Activated CD8-positive, alpha-beta memory T cell treated with anti-CD3 and anti-CD28 coated beads, Interleukin-2, amount 10 ng/mL, durations not matched to agents 7 days and 5 days (primary cell): ENCODE data around the gene SRSF3. TPM values are rescaled to one million over a fixed set of nuclear protein-coding genes. Genes with fewer than 3 reads are reported as not detected.
"Not testable (repeated sequence)": the region's sequence is repeated elsewhere in the genome, so short reads cannot be mapped to it uniquely, and the experiment has no call there.

ENCODE experiments used
- ATAC-seq: fragments of 150-1000 bp; cut with Tn5 transposase; one replicate; pipeline ENCODE4 v1.10.0; 2021; ENCODE audit warnings: moderate library complexity
- CTCF ChIA-PET: fragments of 350-600 bp; sonication (Branson Sonifier 250); formaldehyde crosslinking; loops from one replicate; lab custom pipeline; 2021; ENCODE audit warnings: antibody characterized with exemption; lab: Charles Lee
- DNase-seq: peaks from one replicate; pipeline ENCODE4 v3.0.0-alpha.2; 2020
- H3K27ac Mint-ChIP-seq: one replicate; pipeline ENCODE4 v1.8.0; 2021; ENCODE audit warnings: mild to moderate bottlenecking, mixed read lengths
- H3K27me3 Mint-ChIP-seq: one replicate; pipeline ENCODE4 v1.8.0; 2021; ENCODE audit warnings: mixed read lengths
- H3K36me3 Mint-ChIP-seq: one replicate; pipeline ENCODE4 v1.8.0; 2021; ENCODE audit warnings: mild to moderate bottlenecking, mixed read lengths
- H3K4me1 Mint-ChIP-seq: one replicate; pipeline ENCODE4 v1.8.0; 2021; ENCODE audit warnings: mixed read lengths
- H3K4me3 Mint-ChIP-seq: one replicate; pipeline ENCODE4 v1.8.0; 2021; ENCODE audit warnings: mild to moderate bottlenecking, moderate library complexity, mixed read lengths
- H3K9me3 Mint-ChIP-seq: one replicate; pipeline ENCODE4 v1.8.0; 2022; ENCODE audit warnings: low read depth, mixed read lengths
- total RNA-seq, 2 experiments: library from RNA; stranded (reverse); gene quantifications; one replicate each; pipeline ENCODE4 v1.2.3, GENCODE V29; 2021

Gene SRSF3
- total RNA-seq, 2 experiments from 2014 or later = 416 to 514 TPM

DNA sequence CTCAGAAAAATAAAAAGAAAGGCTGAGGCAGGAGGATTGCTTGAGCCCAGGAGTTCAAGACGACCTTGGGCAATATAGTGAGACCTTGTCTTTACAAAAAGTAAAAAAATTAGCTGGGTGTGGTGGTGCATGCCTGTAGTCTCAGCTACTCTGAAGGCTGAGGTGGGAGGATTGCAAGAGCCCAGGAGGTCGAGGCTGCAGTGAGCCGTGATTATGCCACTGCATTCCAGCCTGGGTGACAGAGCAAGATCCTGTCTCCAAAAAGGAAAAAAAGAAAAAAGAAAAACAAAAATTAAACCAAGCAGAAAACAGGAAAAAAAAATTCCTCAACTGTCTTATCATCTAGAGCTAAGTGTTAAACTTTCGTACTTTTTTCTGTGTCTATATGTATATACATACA is 12.4 kb upstream of the SRSF3 start:
- DNase-seq = no peak
- Mint-ChIP-seq H3K4me1 (peaks cover 7% of the 10 kb centered on the region), H3K27ac (no peak overlapping the region), H3K36me3 (no peaks in the 10 kb centered on the region), H3K27me3 (no peaks in the 10 kb centered on the region), H3K4me3 (no peak overlapping the region), H3K9me3 (no peaks in the 10 kb centered on the region)
- CTCF ChIA-PET = interaction anchor here (1.5 kb wide), 1 partner anchor 13 kb away, joined by 5 read pairs; no protein-coding TSS in a partner anchor
- ATAC-seq = no peak

DNA sequence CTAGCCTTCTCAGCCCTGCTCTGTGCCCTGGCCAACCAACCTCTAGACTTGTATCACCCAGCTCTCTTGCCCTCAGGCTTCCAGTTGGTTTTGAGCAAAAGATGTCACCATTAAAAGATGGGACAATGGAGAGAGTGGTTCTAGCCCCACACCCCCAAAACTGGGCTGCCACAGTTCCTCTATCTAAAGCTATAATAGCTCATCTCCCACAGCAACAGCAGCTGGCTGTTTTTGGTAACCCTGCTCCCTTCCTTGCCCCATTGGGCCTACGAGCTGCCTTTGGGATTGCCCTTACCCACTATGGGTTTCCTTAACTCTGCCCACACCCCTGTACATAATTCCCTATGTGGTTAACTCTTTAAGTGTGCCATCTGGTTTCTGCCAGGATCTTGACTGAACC is 7.6 kb upstream of the SRSF3 start:
- Mint-ChIP-seq H3K36me3 (no peaks in the 10 kb centered on the region), H3K4me1 (peaks cover 6% of the 10 kb centered on the region), H3K9me3 (no peaks in the 10 kb centered on the region), H3K4me3 (no peak overlapping the region), H3K27me3 (no peaks in the 10 kb centered on the region), H3K27ac (no peak overlapping the region)
- CTCF ChIA-PET = interaction anchor here (0.6 kb wide), 1 partner anchor 28 kb away, joined by 3 read pairs; no protein-coding TSS in a partner anchor
- ATAC-seq (no peak), DNase-seq (no peak)

DNA sequence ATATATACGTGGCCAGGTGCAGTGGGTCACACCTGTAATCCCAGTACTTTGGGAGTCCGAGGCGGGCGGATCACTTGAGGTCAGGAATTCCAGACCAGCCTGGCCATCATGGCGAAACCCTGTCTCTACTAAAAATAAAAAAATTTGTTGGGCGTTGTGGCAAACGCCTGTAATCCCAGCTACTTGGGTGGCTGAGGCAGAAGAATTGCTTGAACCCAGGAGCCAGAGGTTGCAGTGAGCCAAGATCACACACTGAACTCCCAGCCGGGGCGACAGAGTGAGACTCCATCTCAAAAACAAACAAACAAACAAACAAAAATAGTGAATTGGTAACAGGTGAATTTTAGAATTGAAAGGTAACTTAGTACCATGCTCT is 5.1 kb upstream of the SRSF3 start:
- H3K4me1 Mint-ChIP-seq = peaks cover 19% of the 10 kb centered on the region
- CTCF ChIA-PET = interaction anchor here (1.0 to 1.3 kb wide), 2 partner anchors 9 to 192 kb away, joined by 3 to 4 read pairs; no protein-coding TSS in a partner anchor
- not testable (repeated sequence) for ATAC-seq, H3K4me3 Mint-ChIP-seq, H3K9me3 Mint-ChIP-seq, H3K27me3 Mint-ChIP-seq, H3K36me3 Mint-ChIP-seq, DNase-seq, H3K27ac Mint-ChIP-seq

DNA sequence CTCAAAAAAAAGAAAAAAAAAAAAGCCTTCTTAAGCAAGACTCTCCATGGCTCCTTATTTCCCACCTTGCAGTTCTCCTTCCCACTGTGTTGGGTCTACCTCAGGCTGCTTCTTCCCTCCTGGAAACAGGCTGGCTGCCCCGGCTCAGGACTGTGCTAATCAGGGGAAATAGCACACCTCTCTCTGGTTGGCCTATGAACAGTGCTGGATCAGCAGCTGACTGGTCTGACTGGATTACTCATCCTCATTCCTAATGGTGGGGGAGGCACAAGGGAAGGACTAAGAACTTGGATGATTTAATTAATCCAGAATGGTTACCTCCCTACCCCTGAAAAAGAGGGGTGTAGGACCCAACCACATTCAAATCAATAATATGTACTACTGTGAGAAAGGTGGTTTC is 3.9 kb upstream of the SRSF3 start:
- Mint-ChIP-seq H3K9me3 (no peaks in the 10 kb centered on the region), H3K36me3 (peaks cover 10% of the 10 kb centered on the region), H3K4me1 (peaks cover 19% of the 10 kb centered on the region), H3K27me3 (peaks cover 2% of the 10 kb centered on the region), H3K27ac (no peak overlapping the region), H3K4me3 (no peak overlapping the region)
- CTCF ChIA-PET = interaction anchor here (1.0 kb wide), 1 partner anchor 168 kb away, joined by 3 read pairs; no protein-coding TSS in a partner anchor
- no peak for DNase-seq
- no peak for ATAC-seq

DNA sequence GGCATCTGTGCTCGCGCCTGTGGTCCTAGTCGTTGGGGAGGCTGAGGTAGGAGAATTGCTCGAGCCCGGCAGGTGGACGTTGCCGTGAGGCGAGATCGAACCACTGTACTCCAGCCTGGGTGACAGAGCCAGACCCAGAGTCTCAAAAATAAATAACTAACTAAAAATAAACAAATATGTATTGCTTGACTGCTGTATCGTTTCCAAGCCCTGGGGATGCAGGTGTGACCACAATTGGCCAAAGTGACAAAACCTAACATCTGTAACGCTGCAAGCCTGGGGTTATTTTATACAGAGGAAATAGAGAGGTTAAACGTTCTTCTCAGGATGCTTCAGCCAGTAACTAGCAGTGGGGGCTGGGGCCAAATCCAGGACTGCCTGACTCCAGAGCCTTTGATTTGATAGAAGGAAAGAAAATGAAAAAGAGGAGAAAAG is 1.9 kb upstream of the SRSF3 start:
- Mint-ChIP-seq H3K4me1 (peaks cover 25% of the 10 kb centered on the region), H3K9me3 (no peaks in the 10 kb centered on the region), H3K27ac (peak overlapping the region; percentile 96), H3K4me3 (peak overlapping the region; percentile 74), H3K36me3 (peaks cover 29% of the 10 kb centered on the region), H3K27me3 (peaks cover 2% of the 10 kb centered on the region)
- ATAC-seq (no peak), DNase-seq (peak; percentile 63)
- CTCF ChIA-PET = interaction anchor here (0.5 to 1.8 kb wide), 4 partner anchors 12 to 167 kb away, joined by 3 to 5 read pairs (median 4); no protein-coding TSS in a partner anchor

DNA sequence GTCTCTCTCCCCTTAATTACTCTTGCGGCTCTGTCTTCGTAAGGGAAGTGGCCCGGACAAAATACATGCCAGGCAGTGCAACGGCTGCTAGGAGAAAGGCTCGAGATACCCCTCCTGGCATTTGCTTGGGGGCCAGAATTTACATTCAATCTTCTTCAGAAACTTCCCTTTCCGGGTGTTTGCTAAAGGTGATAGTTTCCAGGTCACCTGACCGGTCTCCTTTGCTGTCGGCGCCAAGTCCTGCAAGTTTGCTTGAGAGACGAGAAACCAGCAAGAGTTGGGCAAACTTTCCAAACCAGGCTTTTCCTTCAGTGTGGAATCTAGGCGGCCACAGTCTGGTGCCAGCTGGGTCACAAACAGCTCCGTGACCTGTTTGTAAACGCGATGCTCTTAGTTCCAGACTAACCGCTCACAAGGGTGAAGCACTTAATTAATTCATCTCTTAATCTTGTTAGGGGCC is 563 bp upstream of the SRSF3 start:
- Mint-ChIP-seq H3K27me3 (peaks cover 2% of the 10 kb centered on the region), H3K4me3 (peak overlapping the region; percentile 98), H3K27ac (peak overlapping the region; percentile 100), H3K9me3 (no peaks in the 10 kb centered on the region), H3K36me3 (peaks cover 43% of the 10 kb centered on the region), H3K4me1 (peaks cover 35% of the 10 kb centered on the region)
- ATAC-seq (peak; percentile 25), DNase-seq (peak; percentile 75)
- CTCF ChIA-PET = interaction anchor here (1.2 to 1.8 kb wide), 7 partner anchors 14 to 170 kb away, joined by 3 to 6 read pairs (median 4); no protein-coding TSS in a partner anchor

DNA sequence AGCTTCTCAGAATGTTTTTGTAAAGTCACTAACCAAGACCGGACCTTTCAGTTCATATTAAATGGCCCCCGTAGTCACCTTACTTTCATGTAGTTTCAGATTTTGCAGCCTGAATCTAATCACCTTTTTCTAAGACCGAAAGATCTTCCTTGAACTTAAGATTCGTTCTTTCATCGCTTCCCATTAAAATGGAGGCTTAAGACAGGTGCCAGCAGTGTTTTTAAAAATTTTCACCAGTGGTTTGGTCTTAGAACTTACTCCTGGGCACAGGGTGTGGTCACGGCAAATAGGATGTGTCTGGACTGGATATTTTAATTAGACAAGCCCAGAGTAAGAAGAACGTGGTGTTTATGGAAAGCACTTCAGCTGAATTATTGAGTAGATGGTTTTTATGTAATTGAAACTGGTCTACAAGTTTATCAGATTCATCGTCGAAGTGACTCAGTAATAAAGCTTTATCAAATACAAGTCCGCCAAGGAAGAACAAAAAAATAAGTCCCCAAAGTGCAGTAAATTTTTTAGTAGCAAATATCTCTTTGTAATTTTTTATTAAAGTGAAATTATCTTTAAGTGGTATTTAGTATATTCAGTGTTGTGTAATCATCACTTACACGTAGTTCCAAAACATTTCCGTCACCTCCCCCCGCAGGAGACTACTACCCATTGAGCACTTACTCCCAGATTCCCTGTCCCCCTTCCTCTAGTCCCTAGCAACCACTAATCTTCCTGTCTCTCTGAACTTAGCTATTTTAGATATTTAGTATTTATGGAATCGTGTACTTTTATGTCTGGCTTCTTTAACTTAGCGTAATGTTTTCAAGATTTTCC is 868 bp downstream of the SRSF3 start:
- H3K4me1 Mint-ChIP-seq = peaks cover 47% of the 10 kb centered on the region
- peaks cover 57% of the 10 kb centered on the region for H3K36me3 Mint-ChIP-seq
- H3K27me3 Mint-ChIP-seq = peaks cover 2% of the 10 kb centered on the region
- no peaks in the 10 kb centered on the region for H3K9me3 Mint-ChIP-seq
- peak overlapping the region; percentile 98 for H3K4me3 Mint-ChIP-seq
- no peak for ATAC-seq
- peak overlapping the region; percentile 100 for H3K27ac Mint-ChIP-seq
- peak; percentile 56 for DNase-seq
- CTCF ChIA-PET = interaction anchor here (1.1 to 5.7 kb wide), 4 partner anchors 50 to 172 kb away, joined by 3 to 27 read pairs (median 10); partner anchors contain the start of gene CDKN1A

DNA sequence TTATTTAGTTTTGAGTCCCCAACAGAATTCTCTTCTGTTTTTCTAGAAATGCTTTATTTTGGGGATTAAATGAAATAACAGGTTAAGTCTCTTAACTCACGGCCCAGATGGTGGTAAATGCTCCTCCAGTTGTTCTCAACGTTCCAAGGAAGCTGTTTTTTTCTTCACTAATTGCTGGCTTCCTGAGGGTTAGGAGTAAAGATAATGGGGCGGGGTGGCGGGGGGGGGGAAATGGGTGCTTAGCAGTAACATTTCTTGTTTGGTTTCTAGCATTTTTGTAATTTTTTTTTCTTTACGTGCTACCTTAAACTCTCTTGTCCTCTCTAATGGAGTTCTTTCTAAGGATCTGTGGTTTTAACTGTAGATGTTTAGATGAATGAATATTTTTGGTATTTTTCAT is 2.2 kb downstream of the SRSF3 start:
- ATAC-seq (no peak), DNase-seq (no peak)
- Mint-ChIP-seq H3K36me3 (peaks cover 70% of the 10 kb centered on the region), H3K9me3 (no peaks in the 10 kb centered on the region), H3K4me1 (peaks cover 57% of the 10 kb centered on the region), H3K27me3 (peaks cover 2% of the 10 kb centered on the region), H3K4me3 (peak overlapping the region; percentile 98), H3K27ac (peak overlapping the region; percentile 100)
- CTCF ChIA-PET = interaction anchor here (0.7 to 5.7 kb wide), 8 partner anchors 16 to 1317 kb away, joined by 3 to 27 read pairs (median 4); no protein-coding TSS in a partner anchor

DNA sequence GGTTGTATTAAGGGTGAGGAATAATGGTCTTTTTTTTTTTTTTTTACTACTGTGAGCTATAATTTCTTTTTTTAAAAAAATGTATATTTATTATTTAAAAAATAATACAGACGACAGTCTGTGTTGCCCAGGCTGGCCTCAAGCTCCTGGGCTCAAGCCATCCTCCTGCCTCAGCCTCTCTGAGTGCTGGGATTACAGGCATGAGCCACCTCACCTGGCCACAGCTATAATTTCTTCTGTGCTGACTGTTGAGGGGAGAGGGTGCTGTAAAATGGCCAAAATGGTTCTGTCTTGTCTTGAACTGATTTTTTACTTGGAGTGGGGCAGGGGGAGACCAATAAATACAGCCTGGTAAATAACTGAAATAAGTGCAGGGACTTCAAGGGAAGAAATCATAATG is 3.6 kb downstream of the SRSF3 start:
- H3K4me1 Mint-ChIP-seq = peaks cover 57% of the 10 kb centered on the region
- no peaks in the 10 kb centered on the region for H3K9me3 Mint-ChIP-seq
- CTCF ChIA-PET = interaction anchor here (0.6 to 5.7 kb wide), 10 partner anchors 9 to 256 kb away, joined by 3 to 27 read pairs (median 4); no protein-coding TSS in a partner anchor
- ATAC-seq (no peak), DNase-seq (no peak)
- peak overlapping the region; percentile 67 for H3K27ac Mint-ChIP-seq
- H3K36me3 Mint-ChIP-seq = peaks cover 83% of the 10 kb centered on the region
- peak overlapping the region; percentile 98 for H3K4me3 Mint-ChIP-seq
- peaks cover 2% of the 10 kb centered on the region for H3K27me3 Mint-ChIP-seq

DNA sequence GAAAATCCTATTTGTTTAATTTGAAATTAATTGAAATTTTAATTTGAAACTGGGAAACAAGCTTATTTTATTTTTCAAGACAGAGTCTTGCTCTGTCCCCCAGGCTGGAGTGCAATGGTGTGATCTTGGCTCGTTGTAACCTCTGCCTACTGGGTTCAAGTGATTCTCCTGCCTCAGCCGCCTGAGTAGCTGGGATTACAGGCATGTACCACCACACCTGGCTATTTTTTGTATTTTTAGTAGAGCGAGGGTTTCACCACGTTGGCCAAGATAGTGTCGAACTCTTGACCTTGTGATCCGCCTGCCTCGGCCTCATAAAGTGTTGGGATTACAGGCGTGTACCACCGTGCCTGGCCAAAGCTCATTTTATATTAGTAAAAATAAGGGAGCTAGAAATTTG is 4.2 kb downstream of the SRSF3 start:
- Mint-ChIP-seq H3K27ac (peak overlapping the region; percentile 67), H3K4me3 (peak overlapping the region; percentile 98), H3K36me3 (peaks cover 89% of the 10 kb centered on the region), H3K9me3 (no peaks in the 10 kb centered on the region), H3K4me1 (peaks cover 62% of the 10 kb centered on the region), H3K27me3 (peaks cover 2% of the 10 kb centered on the region)
- ATAC-seq (no peak), DNase-seq (no peak)
- CTCF ChIA-PET = interaction anchor here (0.9 to 5.7 kb wide), 11 partner anchors 9 to 257 kb away, joined by 3 to 27 read pairs (median 4); no protein-coding TSS in a partner anchor

DNA sequence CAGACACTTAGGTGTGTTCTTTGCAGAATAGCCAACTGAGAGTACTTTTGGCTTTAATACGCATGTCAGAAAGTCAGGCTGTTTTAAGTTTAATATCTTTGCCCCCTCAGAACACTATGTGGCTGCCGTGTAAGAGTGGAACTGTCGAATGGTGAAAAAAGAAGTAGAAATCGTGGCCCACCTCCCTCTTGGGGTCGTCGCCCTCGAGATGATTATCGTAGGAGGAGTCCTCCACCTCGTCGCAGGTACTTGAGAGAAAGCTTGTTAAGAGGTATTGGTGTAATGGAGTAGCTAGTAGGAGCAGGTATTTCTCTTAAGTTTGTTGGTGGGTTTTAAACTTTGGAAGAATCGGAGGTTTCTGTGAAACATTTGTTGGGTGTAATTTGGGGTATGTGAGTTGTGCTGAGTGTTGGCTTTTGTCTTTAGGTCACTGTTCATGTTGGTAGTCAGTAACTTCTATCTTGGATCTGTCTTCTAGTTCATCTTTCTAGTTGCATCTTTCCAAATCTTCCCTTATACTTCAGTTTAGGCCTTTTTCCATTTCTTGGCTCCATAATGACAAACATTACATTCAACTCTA is 4.7 kb downstream of the SRSF3 start:
- Mint-ChIP-seq H3K27me3 (peaks cover 2% of the 10 kb centered on the region), H3K27ac (peak overlapping the region; percentile 67), H3K4me3 (peak overlapping the region; percentile 98), H3K4me1 (peaks cover 64% of the 10 kb centered on the region), H3K36me3 (peaks cover 94% of the 10 kb centered on the region), H3K9me3 (no peaks in the 10 kb centered on the region)
- ATAC-seq (no peak), DNase-seq (no peak)
- CTCF ChIA-PET = interaction anchor here (0.9 to 5.7 kb wide), 11 partner anchors 10 to 257 kb away, joined by 3 to 27 read pairs (median 4); no protein-coding TSS in a partner anchor

DNA sequence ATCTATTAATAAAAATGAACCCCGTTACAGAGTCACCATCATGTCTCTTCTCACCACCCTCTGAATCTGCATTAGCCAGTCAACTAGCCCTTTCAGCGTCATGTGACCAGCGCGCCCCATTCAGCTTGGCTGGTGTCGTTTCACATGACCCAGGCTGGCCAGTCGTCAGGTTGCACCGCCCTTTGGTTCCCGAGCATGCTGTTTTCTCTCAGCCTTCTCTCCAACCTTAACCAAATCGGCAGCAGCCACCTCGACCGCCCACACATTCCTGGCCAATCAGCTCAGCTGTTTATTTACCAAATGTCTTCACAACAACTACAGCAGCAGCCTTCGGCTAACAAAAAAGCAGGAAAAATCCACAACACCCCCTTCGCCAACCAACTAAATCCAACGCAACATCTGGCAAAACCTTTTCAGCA is 5.6 kb downstream of the SRSF3 start:
- peak overlapping the region; percentile 98 for H3K4me3 Mint-ChIP-seq
- peak overlapping the region; percentile 79 for H3K27ac Mint-ChIP-seq
- no peaks in the 10 kb centered on the region for H3K9me3 Mint-ChIP-seq
- DNase-seq (peak; percentile 87), ATAC-seq (peak; percentile 83)
- CTCF ChIA-PET = interaction anchor here (0.8 to 5.7 kb wide), 4 partner anchors 10 to 160 kb away, joined by 4 to 27 read pairs (median 13); no protein-coding TSS in a partner anchor
- H3K27me3 Mint-ChIP-seq = no peaks in the 10 kb centered on the region
- H3K4me1 Mint-ChIP-seq = peaks cover 73% of the 10 kb centered on the region
- H3K36me3 Mint-ChIP-seq = peaks cover 97% of the 10 kb centered on the region
